ENCODE results near the gene MAGEA9B. TPM values are rescaled to one million over a fixed set of nuclear protein-coding genes. Genes with fewer than 3 reads are reported as not detected.
"Not testable (repeated sequence)": the region's sequence is repeated elsewhere in the genome, so short reads cannot be mapped to it uniquely, and the experiment has no call there.

The MAGEA9B gene
- polyA plus RNA-seq, 3 donors, result not detected

GRCh38 chrX:149585631-149586030, 1.6 kb downstream of the MAGEA9B start:
- DNase-seq (ENCODE audit: extremely low read depth in 1 of 11, low read depth in 9 of 11, low spot score in 4 of 11), result not testable (repeated sequence)

- not testable (repeated sequence) for DNase-seq (ENCODE audit: extremely low read depth in 1 of 11, low read depth in 9 of 11, low spot score in 4 of 11)
These were observed 13.8 kb downstream of the MAGEA9B start for GRCh38 chrX:149573456-149573855.

GRCh38 chrX:149572743-149573142, 14.5 kb downstream of the MAGEA9B start:
- no peak for DNase-seq (ENCODE audit: extremely low read depth in 1 of 11, low read depth in 9 of 11, low spot score in 4 of 11)

- no peak for DNase-seq (ENCODE audit: extremely low read depth in 1 of 11, low read depth in 9 of 11, low spot score in 4 of 11)
These were observed 15.5 kb downstream of the MAGEA9B start for GRCh38 chrX:149571770-149572169.

GRCh38 chrX:149570668-149571067, 16.6 kb downstream of the MAGEA9B start:
- no peak for DNase-seq (ENCODE audit: extremely low read depth in 1 of 11, low read depth in 9 of 11, low spot score in 4 of 11)

- no peak for DNase-seq (ENCODE audit: extremely low read depth in 1 of 11, low read depth in 9 of 11, low spot score in 4 of 11)
These were observed 17.5 kb downstream of the MAGEA9B start for GRCh38 chrX:149569770-149570169.

- DNase-seq (ENCODE audit: extremely low read depth in 1 of 11, low read depth in 9 of 11, low spot score in 4 of 11), result no peak
These were observed 18.5 kb downstream of the MAGEA9B start for GRCh38 chrX:149568701-149569296.

- no peak for DNase-seq (ENCODE audit: extremely low read depth in 1 of 11, low read depth in 9 of 11, low spot score in 4 of 11)
These were observed 19.4 kb downstream of the MAGEA9B start for GRCh38 chrX:149567621-149568417.

GRCh38 chrX:149563359-149563758, 23.9 kb downstream of the MAGEA9B start:
- no peak for DNase-seq (ENCODE audit: extremely low read depth in 1 of 11, low read depth in 9 of 11, low spot score in 4 of 11)

- not testable (repeated sequence) for DNase-seq (ENCODE audit: extremely low read depth in 1 of 11, low read depth in 9 of 11, low spot score in 4 of 11)
These were observed 32.0 kb downstream of the MAGEA9B start for GRCh38 chrX:149555251-149555650.

- DNase-seq (ENCODE audit: extremely low read depth in 1 of 11, low read depth in 9 of 11, low spot score in 4 of 11), result not testable (repeated sequence)
These were observed 35.4 kb downstream of the MAGEA9B start for GRCh38 chrX:149551939-149552248.

- not testable (repeated sequence) for DNase-seq (ENCODE audit: extremely low read depth in 1 of 11, low read depth in 9 of 11, low spot score in 4 of 11)
These were observed 35.9 kb downstream of the MAGEA9B start for GRCh38 chrX:149551245-149551938.

- DNase-seq (ENCODE audit: extremely low read depth in 1 of 11, low read depth in 9 of 11, low spot score in 4 of 11), result not testable (repeated sequence)
These were observed 36.8 kb downstream of the MAGEA9B start for GRCh38 chrX:149550454-149550853.

- not testable (repeated sequence) for DNase-seq (ENCODE audit: extremely low read depth in 1 of 11, low read depth in 9 of 11, low spot score in 4 of 11)
These were observed 37.6 kb downstream of the MAGEA9B start, which contains the start of gene HSFX3 for GRCh38 chrX:149549701-149550100. HSFX3 (minus strand) TSS chrX:149549924; CDS start chrX:149549852, 72 bp downstream.

GRCh38 chrX:149547782-149548181, 39.5 kb downstream of the MAGEA9B start:
- not testable (repeated sequence) for DNase-seq (ENCODE audit: extremely low read depth in 1 of 11, low read depth in 9 of 11, low spot score in 4 of 11)

GRCh38 chrX:149546962-149547361, 40.3 kb downstream of the MAGEA9B start:
- DNase-seq (ENCODE audit: extremely low read depth in 1 of 11, low read depth in 9 of 11, low spot score in 4 of 11), result not testable (repeated sequence)

GRCh38 chrX:149545545-149546543, 41.4 kb downstream of the MAGEA9B start:
- not testable (repeated sequence) for DNase-seq (ENCODE audit: extremely low read depth in 1 of 11, low read depth in 9 of 11, low spot score in 4 of 11)

- no peak for DNase-seq (ENCODE audit: extremely low read depth in 1 of 11, low read depth in 9 of 11, low spot score in 4 of 11)
These were observed 45.7 kb downstream of the MAGEA9B start for GRCh38 chrX:149541521-149542047.
